Vagina (tissue), 2 donors: Measurements from ENCODE around the gene NISCH.

Experiments used
- POLR2A ChIP-seq, 2 donors: fragments of 450-650 bp; IDR thresholded peaks; one replicate each; pipeline ENCODE4 v1.6.1; 2017; ENCODE audit warnings: antibody characterized with exemption in 2 of 2, mild to moderate bottlenecking in 2 of 2, moderate library complexity in 2 of 2
- TF ChIP-seq, protein P1 (sequence below), 3 experiments: fragments of 450-650 bp in 2 of 3; fragments of 200-600 bp in 1 of 3; sonication (generic) in 1 of 3; IDR thresholded peaks; one replicate each; pipeline ENCODE4 v1.5.1; 2017 to 2019; ENCODE audit warnings: antibody characterized with exemption in 3 of 3, mild to moderate bottlenecking in 2 of 3, moderate library complexity in 2 of 3

GRCh38 chr3:52442409-52443267 lies 12.8 kb upstream of the NISCH start:
- TF ChIP-seq, protein P1, sequence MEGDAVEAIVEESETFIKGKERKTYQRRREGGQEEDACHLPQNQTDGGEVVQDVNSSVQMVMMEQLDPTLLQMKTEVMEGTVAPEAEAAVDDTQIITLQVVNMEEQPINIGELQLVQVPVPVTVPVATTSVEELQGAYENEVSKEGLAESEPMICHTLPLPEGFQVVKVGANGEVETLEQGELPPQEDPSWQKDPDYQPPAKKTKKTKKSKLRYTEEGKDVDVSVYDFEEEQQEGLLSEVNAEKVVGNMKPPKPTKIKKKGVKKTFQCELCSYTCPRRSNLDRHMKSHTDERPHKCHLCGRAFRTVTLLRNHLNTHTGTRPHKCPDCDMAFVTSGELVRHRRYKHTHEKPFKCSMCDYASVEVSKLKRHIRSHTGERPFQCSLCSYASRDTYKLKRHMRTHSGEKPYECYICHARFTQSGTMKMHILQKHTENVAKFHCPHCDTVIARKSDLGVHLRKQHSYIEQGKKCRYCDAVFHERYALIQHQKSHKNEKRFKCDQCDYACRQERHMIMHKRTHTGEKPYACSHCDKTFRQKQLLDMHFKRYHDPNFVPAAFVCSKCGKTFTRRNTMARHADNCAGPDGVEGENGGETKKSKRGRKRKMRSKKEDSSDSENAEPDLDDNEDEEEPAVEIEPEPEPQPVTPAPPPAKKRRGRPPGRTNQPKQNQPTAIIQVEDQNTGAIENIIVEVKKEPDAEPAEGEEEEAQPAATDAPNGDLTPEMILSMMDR (IDR thresholded peaks at IDR 0.05) = no peak
- TF ChIP-seq POLR2A (IDR thresholded peaks at IDR 0.05) = no peak
